Measurements from ENCODE around the gene ZNF488. TPM values are rescaled to one million over a fixed set of nuclear protein-coding genes. Genes with fewer than 3 reads are reported as not detected.

Gene ZNF488
- total RNA-seq, 1 experiment from 2014 or later = 2.2 TPM

GRCh38 chr10:47364911-47365310 is 19.2 kb downstream of the ZNF488 start:
- H3K27ac Mint-ChIP-seq (ENCODE audit: unreplicated experiment) = no peak overlapping the region
- peaks cover 14% of the 10 kb centered on the region for H3K4me1 Mint-ChIP-seq (ENCODE audit: low read depth, unreplicated experiment)
- TF ChIP-seq, protein P1, sequence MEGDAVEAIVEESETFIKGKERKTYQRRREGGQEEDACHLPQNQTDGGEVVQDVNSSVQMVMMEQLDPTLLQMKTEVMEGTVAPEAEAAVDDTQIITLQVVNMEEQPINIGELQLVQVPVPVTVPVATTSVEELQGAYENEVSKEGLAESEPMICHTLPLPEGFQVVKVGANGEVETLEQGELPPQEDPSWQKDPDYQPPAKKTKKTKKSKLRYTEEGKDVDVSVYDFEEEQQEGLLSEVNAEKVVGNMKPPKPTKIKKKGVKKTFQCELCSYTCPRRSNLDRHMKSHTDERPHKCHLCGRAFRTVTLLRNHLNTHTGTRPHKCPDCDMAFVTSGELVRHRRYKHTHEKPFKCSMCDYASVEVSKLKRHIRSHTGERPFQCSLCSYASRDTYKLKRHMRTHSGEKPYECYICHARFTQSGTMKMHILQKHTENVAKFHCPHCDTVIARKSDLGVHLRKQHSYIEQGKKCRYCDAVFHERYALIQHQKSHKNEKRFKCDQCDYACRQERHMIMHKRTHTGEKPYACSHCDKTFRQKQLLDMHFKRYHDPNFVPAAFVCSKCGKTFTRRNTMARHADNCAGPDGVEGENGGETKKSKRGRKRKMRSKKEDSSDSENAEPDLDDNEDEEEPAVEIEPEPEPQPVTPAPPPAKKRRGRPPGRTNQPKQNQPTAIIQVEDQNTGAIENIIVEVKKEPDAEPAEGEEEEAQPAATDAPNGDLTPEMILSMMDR (IDR thresholded peaks at IDR 0.05; ENCODE audit: unreplicated experiment) = no peak
- no peak overlapping the region for H3K4me3 Mint-ChIP-seq (ENCODE audit: low read depth, unreplicated experiment)
- H3K27me3 Mint-ChIP-seq (ENCODE audit: unreplicated experiment) = no peaks in the 10 kb centered on the region
- no peaks in the 10 kb centered on the region for H3K9me3 Mint-ChIP-seq (ENCODE audit: low read depth, unreplicated experiment)
- no peak for DNase-seq
- intact Hi-C loops (cut with micrococcal nuclease; ENCODE audit: unreplicated experiment) = no loop called here
- CTCF ChIA-PET = no interaction called here
- no TSS peak for BruUV-seq (replicated peaks)
- no peaks in the 10 kb centered on the region for H3K36me3 Mint-ChIP-seq (ENCODE audit: insufficient read depth, unreplicated experiment)

DNA sequence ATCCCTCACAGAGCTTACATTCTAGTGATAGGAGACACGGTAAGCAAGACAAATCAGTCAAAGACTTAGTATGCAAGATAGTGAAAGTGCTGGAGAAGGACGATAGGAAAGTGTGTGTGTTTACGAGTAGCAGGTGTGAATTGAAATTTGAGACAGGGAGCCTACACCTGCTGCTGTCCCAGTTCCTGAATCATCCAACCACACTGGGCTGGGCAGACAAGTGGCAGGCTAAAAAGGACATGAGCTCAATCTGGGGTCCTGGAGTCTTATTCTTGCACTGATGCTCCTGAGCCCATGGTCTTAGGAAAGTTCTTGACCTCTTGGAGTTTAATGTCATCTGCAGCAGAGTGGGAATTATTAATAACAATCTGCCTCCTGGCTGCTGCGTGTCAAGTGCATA is 19.7 kb downstream of the ZNF488 start:
- intact Hi-C loops (cut with micrococcal nuclease; ENCODE audit: unreplicated experiment) = no loop called here
- no TSS peak for BruUV-seq (replicated peaks)
- DNase-seq = no peak
- TF ChIP-seq, protein P1 (IDR thresholded peaks at IDR 0.05; ENCODE audit: unreplicated experiment) = no peak
- CTCF ChIA-PET = interaction anchor here (0.7 kb wide), 1 partner anchor 11 kb away, joined by 4 read pairs; no protein-coding TSS in a partner anchor
- Mint-ChIP-seq H3K4me3 (ENCODE audit: low read depth, unreplicated experiment) (no peak overlapping the region), H3K4me1 (ENCODE audit: low read depth, unreplicated experiment) (peaks cover 14% of the 10 kb centered on the region), H3K27me3 (ENCODE audit: unreplicated experiment) (no peaks in the 10 kb centered on the region), H3K36me3 (ENCODE audit: insufficient read depth, unreplicated experiment) (no peaks in the 10 kb centered on the region), H3K9me3 (ENCODE audit: low read depth, unreplicated experiment) (no peaks in the 10 kb centered on the region), H3K27ac (ENCODE audit: unreplicated experiment) (no peak overlapping the region)

DNA sequence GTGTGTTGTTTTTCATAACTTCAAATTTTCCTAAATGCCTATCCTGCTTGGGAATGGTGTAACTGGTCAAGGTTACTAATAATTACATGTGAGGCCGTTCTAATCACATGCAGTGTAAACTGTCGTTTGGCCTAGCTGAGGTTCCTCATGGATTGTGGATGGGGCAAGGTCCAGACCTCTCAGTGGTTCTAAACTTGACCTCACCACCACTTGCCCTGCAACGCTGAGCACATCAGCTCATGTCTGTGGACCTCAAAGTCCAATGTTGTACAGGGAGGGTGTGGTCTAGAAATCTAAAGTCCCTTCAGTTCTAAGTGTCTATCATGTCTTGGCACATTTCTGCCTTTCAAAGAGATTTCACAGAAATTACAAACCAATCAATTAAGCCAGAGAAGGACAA is 20.3 kb downstream of the ZNF488 start:
- CTCF ChIA-PET = interaction anchor here (0.7 kb wide), 1 partner anchor 11 kb away, joined by 4 read pairs; no protein-coding TSS in a partner anchor
- Mint-ChIP-seq H3K27me3 (ENCODE audit: unreplicated experiment) (no peaks in the 10 kb centered on the region), H3K4me1 (ENCODE audit: low read depth, unreplicated experiment) (peaks cover 14% of the 10 kb centered on the region), H3K9me3 (ENCODE audit: low read depth, unreplicated experiment) (no peaks in the 10 kb centered on the region), H3K4me3 (ENCODE audit: low read depth, unreplicated experiment) (no peak overlapping the region), H3K27ac (ENCODE audit: unreplicated experiment) (no peak overlapping the region), H3K36me3 (ENCODE audit: insufficient read depth, unreplicated experiment) (no peaks in the 10 kb centered on the region)
- intact Hi-C loops (cut with micrococcal nuclease; ENCODE audit: unreplicated experiment) = no loop called here
- DNase-seq = no peak
- no TSS peak for BruUV-seq (replicated peaks)
- TF ChIP-seq, protein P1 (IDR thresholded peaks at IDR 0.05; ENCODE audit: unreplicated experiment) = no peak

DNA sequence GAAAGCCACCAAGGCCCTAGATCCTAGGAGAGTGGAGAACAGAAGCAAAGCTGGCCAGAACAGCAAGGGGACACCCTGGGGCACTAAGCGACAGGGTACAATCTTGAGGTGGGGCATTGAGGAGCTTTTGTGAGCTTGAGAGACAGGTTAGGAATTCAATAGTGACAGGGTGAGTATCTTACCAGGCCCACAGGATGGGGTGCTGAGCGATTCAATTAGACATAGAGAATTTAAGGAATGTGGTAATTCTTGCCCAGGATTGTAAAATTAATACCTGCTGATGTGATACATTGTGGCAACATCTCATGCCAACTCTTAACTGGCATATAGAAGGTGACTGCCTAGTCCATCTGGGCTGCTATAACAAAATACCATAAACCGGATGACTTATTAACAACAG is 21.9 kb downstream of the ZNF488 start:
- H3K27ac Mint-ChIP-seq (ENCODE audit: unreplicated experiment) = no peak overlapping the region
- H3K4me3 Mint-ChIP-seq (ENCODE audit: low read depth, unreplicated experiment) = no peak overlapping the region
- CTCF ChIA-PET = interaction anchor here (1.2 to 1.3 kb wide), 2 partner anchors 22 to 45 kb away, joined by 3 to 4 read pairs; partner anchors contain the start of gene ZNF488
- BruUV-seq (replicated peaks) = no TSS peak
- intact Hi-C loops (cut with micrococcal nuclease; ENCODE audit: unreplicated experiment) = no loop called here
- H3K27me3 Mint-ChIP-seq (ENCODE audit: unreplicated experiment) = no peaks in the 10 kb centered on the region
- TF ChIP-seq, protein P1 (IDR thresholded peaks at IDR 0.05; ENCODE audit: unreplicated experiment) = no peak
- no peaks in the 10 kb centered on the region for H3K9me3 Mint-ChIP-seq (ENCODE audit: low read depth, unreplicated experiment)
- H3K36me3 Mint-ChIP-seq (ENCODE audit: insufficient read depth, unreplicated experiment) = no peaks in the 10 kb centered on the region
- peaks cover 14% of the 10 kb centered on the region for H3K4me1 Mint-ChIP-seq (ENCODE audit: low read depth, unreplicated experiment)
- no peak for DNase-seq
